HCT116 (cell line): ENCODE results near the gene LSAMP.

ENCODE experiments used
- ATF3 ChIP-seq: IDR thresholded peaks from 2 replicates; pipeline ENCODE4 v1.6.1; 2012
- EZH2 ChIP-seq: fragments of 200-600 bp; sonication (generic); IDR thresholded peaks from 2 replicates; pipeline ENCODE4 v1.6.1; 2017; ENCODE audit warnings: antibody characterized with exemption, mixed run types
- EZH2phosphoT487 ChIP-seq: fragments of 200-600 bp; IDR thresholded peaks from 2 replicates; pipeline ENCODE4 v1.6.1; 2018; ENCODE audit warnings: antibody characterized with exemption, borderline replicate concordance
- RAD21 ChIP-seq: IDR thresholded peaks from 2 replicates; pipeline ENCODE4 v1.6.1; 2012; ENCODE audit warnings: low read depth, mild to moderate bottlenecking
- YY1 ChIP-seq: IDR thresholded peaks from 2 replicates; pipeline ENCODE4 v1.6.1; 2011; ENCODE audit warnings: low read length, low read depth, moderate library complexity, mild to moderate bottlenecking; ENCODE audit not compliant: insufficient replicate concordance; ENCODE audit errors: extremely low read depth
- TF ChIP-seq, protein P1 (sequence below), 3 experiments: fragments of 200-600 bp in 1 of 3; sonication (generic) in 1 of 3; IDR thresholded peaks in 2 of 3; conservative IDR thresholded peaks in 1 of 3; 2 replicates each; pipeline ENCODE4 v1.5.1; 2012 to 2017; ENCODE audit warnings: low read depth in 2 of 3, low read length in 2 of 3, antibody characterized with exemption in 1 of 3, borderline replicate concordance in 1 of 3, control low read depth in 1 of 3, mild to moderate bottlenecking in 1 of 3, mixed read lengths in 1 of 3, mixed run types in 1 of 3, moderate library complexity in 1 of 3; ENCODE audit not compliant: insufficient read depth in 1 of 3

DNA sequence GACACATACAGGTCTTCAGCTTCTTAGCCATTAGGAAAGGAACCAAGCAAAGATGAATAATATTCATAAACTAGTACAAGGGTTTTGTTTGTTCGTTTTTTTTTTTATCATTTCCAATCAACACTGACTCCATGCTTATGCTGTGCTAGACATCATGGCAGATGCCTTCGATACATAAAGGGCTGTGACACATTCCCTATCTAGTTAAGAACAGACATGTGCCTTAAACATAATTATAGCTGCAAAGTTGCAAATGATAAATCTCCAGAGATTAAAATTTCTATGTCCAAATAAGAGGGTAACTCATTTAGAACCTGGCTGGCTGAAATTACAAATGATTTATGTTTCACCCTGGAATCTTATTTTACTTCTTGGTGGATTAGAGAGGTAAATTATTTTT, 386.4 kb downstream of the LSAMP start:
- TF ChIP-seq, protein P1, sequence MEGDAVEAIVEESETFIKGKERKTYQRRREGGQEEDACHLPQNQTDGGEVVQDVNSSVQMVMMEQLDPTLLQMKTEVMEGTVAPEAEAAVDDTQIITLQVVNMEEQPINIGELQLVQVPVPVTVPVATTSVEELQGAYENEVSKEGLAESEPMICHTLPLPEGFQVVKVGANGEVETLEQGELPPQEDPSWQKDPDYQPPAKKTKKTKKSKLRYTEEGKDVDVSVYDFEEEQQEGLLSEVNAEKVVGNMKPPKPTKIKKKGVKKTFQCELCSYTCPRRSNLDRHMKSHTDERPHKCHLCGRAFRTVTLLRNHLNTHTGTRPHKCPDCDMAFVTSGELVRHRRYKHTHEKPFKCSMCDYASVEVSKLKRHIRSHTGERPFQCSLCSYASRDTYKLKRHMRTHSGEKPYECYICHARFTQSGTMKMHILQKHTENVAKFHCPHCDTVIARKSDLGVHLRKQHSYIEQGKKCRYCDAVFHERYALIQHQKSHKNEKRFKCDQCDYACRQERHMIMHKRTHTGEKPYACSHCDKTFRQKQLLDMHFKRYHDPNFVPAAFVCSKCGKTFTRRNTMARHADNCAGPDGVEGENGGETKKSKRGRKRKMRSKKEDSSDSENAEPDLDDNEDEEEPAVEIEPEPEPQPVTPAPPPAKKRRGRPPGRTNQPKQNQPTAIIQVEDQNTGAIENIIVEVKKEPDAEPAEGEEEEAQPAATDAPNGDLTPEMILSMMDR (IDR thresholded peaks at IDR 0.05 in 2 of 3, conservative IDR thresholded peaks at IDR 0.05 in 1 of 3; ENCODE audit: borderline replicate concordance in 1 of 3, insufficient read depth in 1 of 3, low read depth in 2 of 3, low read length in 2 of 3) = no peak
- TF ChIP-seq EZH2 (no peak), RAD21 (no peak), EZH2phosphoT487 (no peak), ATF3 (no peak), YY1 (no peak)
